B cell (primary cell): ENCODE data around the gene ATP8A1. TPM values are rescaled to one million over a fixed set of nuclear protein-coding genes. Genes with fewer than 3 reads are reported as not detected.

Source experiments
- ATAC-seq: fragments of 200-7000 bp; cut with Tn5 transposase; one replicate; pipeline ENCODE4 v1.10.0; 2021; ENCODE audit warnings: low read depth, mild to moderate bottlenecking, moderate number of reproducible peaks, moderate library complexity
- CTCF ChIA-PET: fragments of 350-600 bp; sonication (Branson Sonifier 250); formaldehyde crosslinking; loops from one replicate; lab custom pipeline; 2021; ENCODE audit warnings: antibody characterized with exemption, inconsistent platforms; lab: Charles Lee
- POLR2A ChIA-PET: fragments of 350-600 bp; sonication (Branson Sonifier 250); formaldehyde crosslinking; loops from one replicate; lab custom pipeline; 2021; ENCODE audit warnings: antibody characterized with exemption; lab: Charles Lee
- DNase-seq: peaks from one replicate; pipeline ENCODE4 v3.0.0; 2013
- H2AFZ ChIP-seq: 2 replicates; pipeline ENCODE4 v1.6.1; 2012; ENCODE audit warnings: mild to moderate bottlenecking, low read depth, low read length; ENCODE audit not compliant: insufficient read depth, poor library complexity, severe bottlenecking
- H3K27ac ChIP-seq, 2 donors: 1 replicate in 1 of 2; 2 replicates in 1 of 2; pipeline ENCODE4 v1.5.1; 2012 to 2013; ENCODE audit warnings: low read length in 2 of 2, mild to moderate bottlenecking in 2 of 2, moderate library complexity in 1 of 2
- H3K27me3 ChIP-seq, 4 experiments: fragments of 200-600 bp in 1 of 4; sonication (generic) in 1 of 4; replicated peaks in 1 of 4; 1 replicate in 2 of 4; 2 replicates in 2 of 4; pipeline versions ENCODE4 v1.6.1 to v1.7.0; 2013 to 2016; ENCODE audit warnings: low read length in 3 of 4, mild to moderate bottlenecking in 2 of 4, mixed read lengths in 1 of 4, moderate library complexity in 1 of 4; ENCODE audit not compliant: insufficient read depth in 4 of 4, control insufficient read depth in 3 of 4; ENCODE audit errors: control extremely low read depth in 1 of 4
- H3K36me3 ChIP-seq, 2 experiments: replicated peaks in 1 of 2; 1 replicate in 1 of 2; 2 replicates in 1 of 2; pipeline versions ENCODE4 v1.6.1 to v1.7.1; 2013; ENCODE audit warnings: low read length in 1 of 2; ENCODE audit not compliant: insufficient read depth in 2 of 2, control insufficient read depth in 1 of 2; ENCODE audit errors: control extremely low read depth in 1 of 2, extremely low read depth in 1 of 2
- H3K4me1 ChIP-seq, 2 donors: fragments of 200-600 bp in 1 of 2; sonication (generic) in 1 of 2; 1 replicate in 1 of 2; 2 replicates in 1 of 2; pipeline versions ENCODE4 v1.5.1 to v1.6.1; 2013 to 2017; ENCODE audit warnings: low read length in 2 of 2; ENCODE audit not compliant: control insufficient read depth in 2 of 2, insufficient read depth in 2 of 2
- H3K4me2 ChIP-seq: replicated peaks from 2 replicates; pipeline ENCODE3; 2012; ENCODE audit warnings: mild to moderate bottlenecking, low read depth, low read length; ENCODE audit not compliant: poor library complexity, severe bottlenecking
- H3K4me3 ChIP-seq, 5 experiments: fragments of 200-600 bp in 1 of 5; sonication (generic) in 1 of 5; 1 replicate in 3 of 5; 2 replicates in 2 of 5; pipeline versions ENCODE4 v1.5.1 to v1.7.0; 2011 to 2016; ENCODE audit warnings: low read length in 4 of 5, mild to moderate bottlenecking in 4 of 5, low read depth in 2 of 5, control low read depth in 1 of 5, moderate library complexity in 1 of 5; ENCODE audit not compliant: insufficient read depth in 1 of 5; ENCODE audit errors: control extremely low read depth in 1 of 5, extremely low read depth in 1 of 5
- H3K79me2 ChIP-seq: fragments of 200-600 bp; sonication (generic); one replicate; pipeline ENCODE4 v1.6.0; 2016; ENCODE audit warnings: low read length; ENCODE audit not compliant: control insufficient read depth, insufficient read depth
- H3K9ac ChIP-seq: fragments of 200-600 bp; sonication (generic); 2 replicates; pipeline ENCODE4 v1.6.1; 2017; ENCODE audit warnings: mild to moderate bottlenecking, low read length, moderate library complexity
- H3K9me3 ChIP-seq, 3 donors: one replicate each; pipeline versions ENCODE4 v1.6.1 to v1.7.1; 2013; ENCODE audit warnings: low read length in 2 of 3; ENCODE audit not compliant: control insufficient read depth in 2 of 3, insufficient read depth in 1 of 3; ENCODE audit errors: control extremely low read depth in 1 of 3
- H4K20me1 ChIP-seq: 2 replicates; pipeline ENCODE4 v1.6.0; 2012; ENCODE audit warnings: mild to moderate bottlenecking, low read length; ENCODE audit not compliant: insufficient read depth, control insufficient read depth, poor library complexity, severe bottlenecking
- H3K27ac Mint-ChIP-seq: one replicate; pipeline ENCODE4 v1.8.0; 2021; ENCODE audit warnings: mixed read lengths
- H3K27me3 Mint-ChIP-seq: one replicate; pipeline ENCODE4 v1.8.0; 2021; ENCODE audit warnings: mixed read lengths
- H3K4me1 Mint-ChIP-seq: one replicate; pipeline ENCODE4 v1.8.0; 2021; ENCODE audit warnings: mixed read lengths
- H3K4me3 Mint-ChIP-seq: one replicate; pipeline ENCODE4 v1.8.0; 2021; ENCODE audit warnings: mixed read lengths
- H3K9me3 Mint-ChIP-seq: one replicate; pipeline ENCODE4 v1.8.0; 2022; ENCODE audit warnings: mixed read lengths; ENCODE audit not compliant: insufficient read depth
- CTCF ChIP-seq: fragments of 200-600 bp; IDR thresholded peaks from one replicate; pipeline ENCODE4 v1.8.0; 2022; ENCODE audit warnings: antibody characterized with exemption, mild to moderate bottlenecking
- EZH2 ChIP-seq: IDR thresholded peaks from 2 replicates; pipeline ENCODE4 v1.6.1; 2012; ENCODE audit warnings: borderline replicate concordance, low read depth, mild to moderate bottlenecking, moderate library complexity, low read length; ENCODE audit not compliant: insufficient read depth, poor library complexity, severe bottlenecking
- WGBS: methylation state at CpG from one replicate; pipeline ENCODE4 v1.1.5; 2013; ENCODE audit warnings: missing lambda C conversion rate; ENCODE audit not compliant: insufficient coverage; 5-methylcytosine and 5-hydroxymethylcytosine counted together
- intact Hi-C: fragments of 100-400 bp; cut with micrococcal nuclease; formaldehyde crosslinking; loops from one replicate; pipeline ENCODE4 v1.10.0; 2022
- polyA plus RNA-seq: library from polyadenylated mRNA; depleted of rRNA; stranded (reverse); fragments of >200 nt; gene quantifications from 2 replicates; pipeline ENCODE4 v1.2.3, GENCODE V29; 2012
- total RNA-seq, 2 donors: library from RNA; stranded (reverse); fragments of 120-200 nt in 1 of 2; gene quantifications; 1 replicate in 1 of 2; 2 replicates in 1 of 2; pipeline versions ENCODE4 v1.2.3 to v1.2.4, GENCODE V29; 2013 to 2022

Gene ATP8A1
- total and polyA plus RNA-seq, 2 donors (not counting 1 experiment from before 2014, with no cell fraction given): 28.7 to 51.8 TPM

DNA sequence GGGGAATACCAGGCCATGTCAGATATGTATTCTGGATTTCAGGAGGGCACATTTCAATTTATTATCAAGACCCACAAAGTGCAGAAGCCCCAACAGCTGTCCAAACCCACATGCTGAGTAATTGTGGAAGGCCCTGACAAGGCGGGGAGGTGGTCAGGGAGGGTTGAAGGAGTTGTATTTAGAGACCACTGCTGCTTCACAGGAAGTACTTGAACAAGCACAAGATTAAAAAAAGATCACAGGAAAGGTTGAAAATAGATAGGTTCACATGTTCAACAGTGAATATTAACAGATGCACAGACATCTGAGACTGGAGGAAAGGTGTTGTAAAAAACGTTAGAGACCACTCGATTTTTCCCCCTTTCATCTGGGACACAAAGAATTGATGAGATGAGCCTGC, 17.9 kb downstream of the ATP8A1 start:
- POLR2A ChIA-PET: interaction anchor here (0.9 kb wide), 1 partner anchor 11 kb away, joined by 3 read pairs; no protein-coding TSS in a partner anchor
- peaks cover 96% of the 10 kb centered on the region for H3K79me2 ChIP-seq
- Mint-ChIP-seq H3K9me3 (no peaks in the 10 kb centered on the region), H3K27me3 (no peaks in the 10 kb centered on the region), H3K4me3 (peak overlapping the region; percentile 67), H3K4me1 (peaks cover 93% of the 10 kb centered on the region), H3K27ac (peak overlapping the region; percentile 84)
- DNase-seq (no peak), ATAC-seq (no peak)
- H3K9ac ChIP-seq: peak overlapping the region; percentile 49
- intact Hi-C loops: no loop called here
- no peaks in the 10 kb centered on the region for H4K20me1 ChIP-seq
- H3K36me3 ChIP-seq: no peaks in the 10 kb centered on the region
- peak overlapping the region; percentile 56 to 85 for H3K27ac ChIP-seq
- H3K9me3 ChIP-seq: no peaks in the 10 kb centered on the region
- H3K4me1 ChIP-seq: peaks cover 85 to 90% of the 10 kb centered on the region in 2 donors
- WGBS: no CpG with 5 or more reads among the region's 3 CpGs
- peak overlapping the region; percentile 65 for H3K4me2 ChIP-seq
- CTCF ChIA-PET: interaction anchor here (1.3 to 5.7 kb wide), 2 partner anchors 11 to 18 kb away, joined by 3 to 28 read pairs; partner anchors contain the start of gene ATP8A1
- no peak for TF ChIP-seq EZH2
- no peak for TF ChIP-seq CTCF
- no peaks in the 10 kb centered on the region for H3K27me3 ChIP-seq
- peak overlapping the region in 4 of 5 experiments; percentile 11 to 48 (median 18) for H3K4me3 ChIP-seq
- peak overlapping the region; percentile 7 for H2AFZ ChIP-seq

- CTCF ChIA-PET: interaction anchor here (1.3 to 5.7 kb wide), 2 partner anchors 10 to 18 kb away, joined by 3 to 28 read pairs; partner anchors contain the start of gene ATP8A1
- H3K9ac ChIP-seq: peak overlapping the region; percentile 49
- no peak overlapping the region for H3K4me3 ChIP-seq
- peak overlapping the region; percentile 56 to 85 for H3K27ac ChIP-seq
- DNase-seq (no peak), ATAC-seq (no peak)
- TF ChIP-seq CTCF (no peak), EZH2 (no peak)
- H3K27ac Mint-ChIP-seq: peak overlapping the region; percentile 84
- peaks cover 84 to 90% of the 10 kb centered on the region in 2 donors for H3K4me1 ChIP-seq
- peak overlapping the region; percentile 65 for H3K4me2 ChIP-seq
- no peak overlapping the region for H2AFZ ChIP-seq
- no peaks in the 10 kb centered on the region for H3K9me3 ChIP-seq
- peak overlapping the region; percentile 67 for H3K4me3 Mint-ChIP-seq
- H3K27me3 Mint-ChIP-seq: no peaks in the 10 kb centered on the region
- POLR2A ChIA-PET: interaction anchor here (3.1 kb wide), 1 partner anchor 19 kb away, joined by 26 read pairs; the partner anchor contains the start of gene ATP8A1
- WGBS: no CpG with 5 or more reads among the region's 5 CpGs
- no peaks in the 10 kb centered on the region for H4K20me1 ChIP-seq
- intact Hi-C loops: no loop called here
- peaks cover 93% of the 10 kb centered on the region for H3K4me1 Mint-ChIP-seq
- no peaks in the 10 kb centered on the region for H3K27me3 ChIP-seq
- H3K9me3 Mint-ChIP-seq: no peaks in the 10 kb centered on the region
- H3K79me2 ChIP-seq: peaks cover 95% of the 10 kb centered on the region
- H3K36me3 ChIP-seq: no peaks in the 10 kb centered on the region
These were observed 18.6 kb downstream of the ATP8A1 start for GRCh38 chr4:42638321-42638720.
